Ascending aorta (tissue), 2 donors: Measurements from ENCODE around the gene JADE1. TPM values are rescaled to one million over a fixed set of nuclear protein-coding genes. Genes with fewer than 3 reads are reported as not detected.

Experiments used
- DNase-seq, 2 donors: peaks; one replicate each; pipeline ENCODE4 v3.0.0-alpha.2; 2019; ENCODE audit warnings: low spot score in 2 of 2
- H3K27ac ChIP-seq, 2 donors: fragments of 200-600 bp; sonication (generic); one replicate each; pipeline ENCODE4 v1.5.1; 2016 to 2017; ENCODE audit warnings: mild to moderate bottlenecking in 1 of 2
- H3K27me3 ChIP-seq: fragments of 200-600 bp; sonication (generic); one replicate; pipeline ENCODE4 v1.5.1; 2017
- H3K36me3 ChIP-seq, 2 donors: fragments of 200-600 bp; sonication (generic); one replicate each; pipeline ENCODE4 v1.5.1; 2016
- H3K4me1 ChIP-seq, 2 donors: fragments of 200-600 bp; sonication (generic); one replicate each; pipeline ENCODE4 v1.5.1; 2016 to 2017; ENCODE audit warnings: mild to moderate bottlenecking in 1 of 2
- H3K4me3 ChIP-seq, 2 donors: fragments of 200-600 bp; sonication (generic); one replicate each; pipeline ENCODE4 v1.5.1; 2016 to 2017; ENCODE audit warnings: mild to moderate bottlenecking in 1 of 2
- H3K9me3 ChIP-seq, 2 donors: fragments of 200-600 bp; sonication (generic); one replicate each; pipeline ENCODE4 v1.5.1; 2016
- intact Hi-C: fragments of 100-400 bp; cut with DNase I; formaldehyde crosslinking; loops from one replicate; pipeline ENCODE4 v1.15.1; 2023
- total RNA-seq: library from RNA; depleted of rRNA; stranded (reverse); fragments of >200 nt; gene quantifications from one replicate; pipeline ENCODE4 v1.1.0, GENCODE V29; 2016
- TF ChIP-seq, protein P1 (sequence below), 3 experiments: fragments of 200-600 bp in 2 of 3; fragments of 450-650 bp in 1 of 3; sonication (generic) in 2 of 3; IDR thresholded peaks; one replicate each; pipeline ENCODE4 v1.5.1; 2016 to 2019; ENCODE audit warnings: antibody characterized with exemption in 3 of 3, mild to moderate bottlenecking in 1 of 3, moderate library complexity in 1 of 3

The JADE1 gene
- 33.8 TPM for total RNA-seq

DNA sequence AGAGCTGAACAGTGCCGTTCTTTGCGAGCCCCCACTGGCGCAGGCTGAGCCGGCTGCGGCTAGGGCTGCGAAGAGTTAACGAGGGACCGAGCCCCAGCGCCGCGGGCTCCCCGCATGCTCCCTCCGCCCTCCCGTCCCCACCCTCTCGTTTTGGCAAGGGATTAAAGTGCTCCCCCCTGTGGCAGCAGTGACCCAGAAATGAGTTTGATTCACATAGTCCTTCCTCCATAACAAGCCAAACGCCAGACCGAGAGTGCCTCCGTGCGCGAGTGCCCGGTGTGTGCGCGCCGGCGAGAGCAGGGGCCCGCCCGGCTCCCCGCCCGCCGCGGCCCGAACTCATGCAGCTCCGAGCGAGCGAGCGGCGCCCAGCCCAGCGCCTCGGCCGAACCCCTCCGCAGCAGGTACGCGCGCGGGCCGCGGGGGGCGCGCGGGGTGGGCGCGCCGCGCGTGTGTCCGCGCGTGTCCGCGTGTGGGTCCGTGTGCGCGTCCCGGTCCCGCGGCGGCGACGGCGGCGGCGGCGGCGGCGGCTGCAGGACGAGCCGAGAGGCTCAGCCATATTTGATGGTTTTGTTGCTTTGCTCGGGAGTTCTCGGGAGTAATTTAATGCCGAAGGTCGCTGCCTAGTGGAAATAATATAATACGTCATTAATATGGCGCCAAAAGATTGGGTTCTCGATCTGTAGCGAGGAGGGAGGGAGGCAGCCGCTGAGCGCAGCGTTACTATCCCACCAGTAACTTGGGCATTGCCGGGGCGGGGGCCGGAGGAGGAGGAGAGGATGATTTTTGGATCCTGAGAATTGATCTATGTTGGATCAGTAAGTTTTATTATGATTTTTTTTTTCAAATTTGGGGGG lies at the start of gene JADE1:
Gene JADE1 (plus strand): TSS at position 224 of the 854 bp plus-strand sequence. CDS start 22,059 bp downstream, outside the sequence.
- Histone ChIP-seq H3K9me3 (no peaks in the 10 kb centered on the region), H3K4me3 (peak within 1 kb of the TSS; percentile 79 to 94), H3K27ac (peak within 1 kb of the TSS; percentile 91 to 94), H3K36me3 (no peaks in the 10 kb centered on the region), H3K27me3 (no peaks in the 10 kb centered on the region), H3K4me1 (no peaks in the 10 kb centered on the region)
- DNase-seq, result peak; percentile 67 to 96
- intact Hi-C loops, result loop anchor here (1.0 to 10.0 kb wide), 8 partner anchors 151 to 845 kb away; partner anchors contain the start of genes ABHD18, MFSD8 and SCLT1
- TF ChIP-seq, protein P1, sequence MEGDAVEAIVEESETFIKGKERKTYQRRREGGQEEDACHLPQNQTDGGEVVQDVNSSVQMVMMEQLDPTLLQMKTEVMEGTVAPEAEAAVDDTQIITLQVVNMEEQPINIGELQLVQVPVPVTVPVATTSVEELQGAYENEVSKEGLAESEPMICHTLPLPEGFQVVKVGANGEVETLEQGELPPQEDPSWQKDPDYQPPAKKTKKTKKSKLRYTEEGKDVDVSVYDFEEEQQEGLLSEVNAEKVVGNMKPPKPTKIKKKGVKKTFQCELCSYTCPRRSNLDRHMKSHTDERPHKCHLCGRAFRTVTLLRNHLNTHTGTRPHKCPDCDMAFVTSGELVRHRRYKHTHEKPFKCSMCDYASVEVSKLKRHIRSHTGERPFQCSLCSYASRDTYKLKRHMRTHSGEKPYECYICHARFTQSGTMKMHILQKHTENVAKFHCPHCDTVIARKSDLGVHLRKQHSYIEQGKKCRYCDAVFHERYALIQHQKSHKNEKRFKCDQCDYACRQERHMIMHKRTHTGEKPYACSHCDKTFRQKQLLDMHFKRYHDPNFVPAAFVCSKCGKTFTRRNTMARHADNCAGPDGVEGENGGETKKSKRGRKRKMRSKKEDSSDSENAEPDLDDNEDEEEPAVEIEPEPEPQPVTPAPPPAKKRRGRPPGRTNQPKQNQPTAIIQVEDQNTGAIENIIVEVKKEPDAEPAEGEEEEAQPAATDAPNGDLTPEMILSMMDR (IDR thresholded peaks at IDR 0.05), result peak; percentile 50 to 65 (median 52)

DNA sequence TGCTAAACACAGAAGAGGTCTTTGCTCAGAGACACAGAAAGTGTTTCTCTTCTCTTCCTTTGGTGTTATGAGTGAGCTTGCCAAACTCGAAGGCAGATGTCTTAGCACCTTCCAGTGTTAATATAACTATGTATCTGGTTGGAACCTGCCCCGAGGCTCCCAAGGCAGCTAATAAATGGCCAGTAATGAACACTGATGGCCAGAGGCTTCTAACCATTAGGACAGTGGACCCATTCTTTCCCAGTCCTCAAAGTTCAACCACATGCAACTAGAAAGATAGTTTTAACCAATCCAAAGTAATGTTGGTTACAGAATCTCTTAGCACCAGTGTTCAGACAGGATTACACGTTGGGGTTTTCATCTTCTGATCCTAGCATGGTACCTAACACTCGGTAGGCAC lies 42.7 kb upstream of the JADE1 start:
- intact Hi-C loops, result no loop called here
- H3K36me3 ChIP-seq, result no peaks in the 10 kb centered on the region
- H3K4me1 ChIP-seq, result no peaks in the 10 kb centered on the region
- TF ChIP-seq, protein P1 (IDR thresholded peaks at IDR 0.05), result no peak
- no peak overlapping the region for H3K4me3 ChIP-seq
- no peak overlapping the region for H3K27ac ChIP-seq
- H3K27me3 ChIP-seq, result no peaks in the 10 kb centered on the region
- DNase-seq, result no peak
- no peaks in the 10 kb centered on the region for H3K9me3 ChIP-seq

DNA sequence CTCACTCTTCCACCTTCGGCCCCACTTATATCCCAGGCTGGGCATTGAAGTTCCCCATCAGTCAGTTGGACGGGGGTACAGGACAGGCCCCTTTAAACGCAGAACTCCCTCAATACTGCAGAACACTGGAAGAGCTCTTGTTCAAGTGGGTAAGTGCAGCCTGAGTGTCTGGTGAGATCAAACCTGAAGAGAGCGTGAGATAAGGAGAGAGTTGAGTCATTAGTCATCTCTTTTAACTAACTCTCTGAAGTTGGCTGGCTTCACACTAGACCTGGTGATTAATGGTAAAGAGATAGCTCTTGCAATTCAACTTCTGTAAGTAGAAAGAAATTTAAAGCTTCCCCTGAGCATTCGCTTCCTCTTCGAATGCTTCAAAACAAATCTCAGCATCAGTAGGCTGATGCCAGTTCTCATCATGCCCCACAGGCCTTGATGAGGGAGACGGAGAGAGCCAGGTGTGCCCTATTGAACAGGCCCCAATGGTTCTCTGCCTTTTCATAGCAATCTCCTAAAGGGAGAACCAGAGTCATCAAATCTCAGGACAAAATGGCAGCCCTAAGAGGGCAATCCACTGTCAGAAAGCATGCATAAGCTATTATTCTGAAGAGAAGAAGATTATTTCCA lies 41.0 kb upstream of the JADE1 start:
- intact Hi-C loops, result no loop called here
- Histone ChIP-seq H3K4me1 (no peaks in the 10 kb centered on the region), H3K4me3 (no peak overlapping the region), H3K9me3 (no peaks in the 10 kb centered on the region), H3K27ac (no peak overlapping the region), H3K36me3 (no peaks in the 10 kb centered on the region), H3K27me3 (no peaks in the 10 kb centered on the region)
- DNase-seq, result no peak
- TF ChIP-seq, protein P1 (IDR thresholded peaks at IDR 0.05), result no peak

DNA sequence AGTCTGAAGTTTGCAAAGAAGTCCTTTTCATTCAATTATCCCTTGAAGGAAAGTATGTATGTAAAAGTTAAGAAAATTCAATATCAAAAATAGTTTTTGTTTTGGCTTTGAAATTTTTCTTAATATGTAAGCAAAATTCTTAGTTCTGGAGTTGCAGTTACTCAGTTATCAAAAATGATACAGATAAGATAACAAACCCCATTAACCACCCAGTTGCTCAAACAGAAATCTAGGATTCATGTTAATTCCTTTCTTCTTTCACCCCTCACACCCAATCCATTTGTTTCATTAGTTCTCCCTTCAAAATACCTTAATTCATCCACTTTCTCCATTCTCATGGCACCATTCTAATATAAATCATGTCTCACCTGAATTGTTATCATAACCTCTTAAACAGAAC lies 40.5 kb upstream of the JADE1 start:
- intact Hi-C loops, result no loop called here
- Histone ChIP-seq H3K36me3 (no peaks in the 10 kb centered on the region), H3K9me3 (no peaks in the 10 kb centered on the region), H3K27me3 (no peaks in the 10 kb centered on the region), H3K4me3 (no peak overlapping the region), H3K4me1 (no peaks in the 10 kb centered on the region), H3K27ac (no peak overlapping the region)
- DNase-seq, result no peak
- TF ChIP-seq, protein P1 (IDR thresholded peaks at IDR 0.05), result no peak

DNA sequence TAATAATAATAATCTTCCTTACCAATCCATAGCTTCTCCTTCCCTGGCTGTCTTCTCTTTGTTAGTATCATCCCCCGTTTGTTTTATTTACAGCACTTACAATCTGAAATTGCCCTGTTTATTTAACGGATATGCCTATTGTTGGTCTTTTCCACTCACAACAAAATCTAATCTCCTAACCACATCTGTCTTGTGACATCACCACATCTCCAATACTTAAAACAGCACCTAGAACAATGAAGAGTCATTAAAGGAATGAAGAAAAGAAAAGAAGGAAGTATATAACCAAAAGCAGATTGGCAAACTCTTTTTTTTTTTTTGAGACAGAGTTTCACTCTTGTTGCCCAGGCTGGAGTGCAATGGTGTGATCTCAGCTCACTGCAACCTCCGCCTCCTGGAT lies 38.7 kb upstream of the JADE1 start:
- Histone ChIP-seq H3K4me1 (no peaks in the 10 kb centered on the region), H3K27ac (no peak overlapping the region), H3K27me3 (no peaks in the 10 kb centered on the region), H3K9me3 (no peaks in the 10 kb centered on the region), H3K4me3 (no peak overlapping the region), H3K36me3 (no peaks in the 10 kb centered on the region)
- TF ChIP-seq, protein P1 (IDR thresholded peaks at IDR 0.05), result no peak
- DNase-seq, result no peak
- intact Hi-C loops, result no loop called here
